Endothelial cell of umbilical vein (primary cell): Measurements from ENCODE around the gene EID3.

ENCODE experiments used
- EZH2 ChIP-seq: IDR thresholded peaks from 2 replicates; pipeline ENCODE4 v1.6.1; 2012; ENCODE audit warnings: borderline replicate concordance, low read depth, mild to moderate bottlenecking, moderate library complexity, low read length, inconsistent platforms; ENCODE audit not compliant: severe bottlenecking
- JUN ChIP-seq: IDR thresholded peaks from 2 replicates; pipeline ENCODE4 v1.6.1; 2011; ENCODE audit warnings: borderline replicate concordance, low read depth; ENCODE audit not compliant: insufficient read length, insufficient read depth
- POLR2A ChIP-seq: IDR thresholded peaks from 2 replicates; pipeline ENCODE4 v1.6.1; 2012; ENCODE audit warnings: low read depth, mild to moderate bottlenecking, control low read depth, low read length
- POLR2AphosphoS5 ChIP-seq: IDR thresholded peaks from 2 replicates; pipeline ENCODE4 v1.6.1; 2012; ENCODE audit warnings: low read depth, mild to moderate bottlenecking, control low read depth, low read length, moderate library complexity; ENCODE audit not compliant: insufficient read depth
- TF ChIP-seq, protein P1 (sequence below), 2 donors: IDR thresholded peaks; 1 replicate in 1 of 2; 2 replicates in 1 of 2; pipeline ENCODE4 v1.5.1; 2011; ENCODE audit warnings: low read length in 2 of 2, mild to moderate bottlenecking in 2 of 2, moderate library complexity in 2 of 2, control low read depth in 1 of 2, inconsistent platforms in 1 of 2, low read depth in 1 of 2; ENCODE audit not compliant: insufficient read depth in 1 of 2; ENCODE audit errors: extremely low read depth in 1 of 2

DNA sequence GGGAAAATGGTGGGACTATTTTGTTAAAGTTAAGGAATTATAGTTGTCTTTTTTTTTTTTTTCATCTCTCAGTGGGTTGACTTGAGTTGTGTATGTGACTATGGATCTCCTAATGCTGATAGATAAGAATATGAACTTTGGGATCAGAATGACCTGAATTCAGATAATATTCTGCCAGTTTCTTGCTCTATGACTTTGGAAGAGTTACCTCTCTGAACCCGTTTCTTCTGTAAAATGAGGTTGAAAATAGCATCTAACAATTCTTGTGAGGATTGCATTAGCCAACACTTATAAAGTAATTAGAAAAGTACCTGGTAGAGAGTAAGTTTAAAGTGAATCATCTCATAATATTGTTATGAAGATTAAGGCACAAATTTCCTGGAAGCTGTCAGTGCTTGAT lies 18.4 kb downstream of the EID3 start:
- TF ChIP-seq, protein P1, sequence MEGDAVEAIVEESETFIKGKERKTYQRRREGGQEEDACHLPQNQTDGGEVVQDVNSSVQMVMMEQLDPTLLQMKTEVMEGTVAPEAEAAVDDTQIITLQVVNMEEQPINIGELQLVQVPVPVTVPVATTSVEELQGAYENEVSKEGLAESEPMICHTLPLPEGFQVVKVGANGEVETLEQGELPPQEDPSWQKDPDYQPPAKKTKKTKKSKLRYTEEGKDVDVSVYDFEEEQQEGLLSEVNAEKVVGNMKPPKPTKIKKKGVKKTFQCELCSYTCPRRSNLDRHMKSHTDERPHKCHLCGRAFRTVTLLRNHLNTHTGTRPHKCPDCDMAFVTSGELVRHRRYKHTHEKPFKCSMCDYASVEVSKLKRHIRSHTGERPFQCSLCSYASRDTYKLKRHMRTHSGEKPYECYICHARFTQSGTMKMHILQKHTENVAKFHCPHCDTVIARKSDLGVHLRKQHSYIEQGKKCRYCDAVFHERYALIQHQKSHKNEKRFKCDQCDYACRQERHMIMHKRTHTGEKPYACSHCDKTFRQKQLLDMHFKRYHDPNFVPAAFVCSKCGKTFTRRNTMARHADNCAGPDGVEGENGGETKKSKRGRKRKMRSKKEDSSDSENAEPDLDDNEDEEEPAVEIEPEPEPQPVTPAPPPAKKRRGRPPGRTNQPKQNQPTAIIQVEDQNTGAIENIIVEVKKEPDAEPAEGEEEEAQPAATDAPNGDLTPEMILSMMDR (IDR thresholded peaks at IDR 0.05; ENCODE audit: extremely low read depth in 1 of 2, insufficient read depth in 1 of 2, low read depth in 1 of 2, low read length in 2 of 2) = no peak
- TF ChIP-seq POLR2A (no peak), POLR2AphosphoS5 (no peak), EZH2 (no peak), JUN (no peak)
